ENCODE data around the gene SLC23A2.
"Not testable (repeated sequence)": the region's sequence is repeated elsewhere in the genome, so short reads cannot be mapped to it uniquely, and the experiment has no call there.

SLC23A2 gene

GRCh38 chr20:4880051-4880450 lies 121.3 kb downstream of the SLC23A2 start:
- no peak for TF ChIP-seq CTCF (IDR thresholded peaks at IDR 0.05; ENCODE audit: low read depth, low read length, missing control alignments)
- DNase-seq = no peak
- H3K4me3 ChIP-seq (ENCODE audit: low read depth, low read length) = no peak overlapping the region
- no peaks in the 10 kb centered on the region for H3K36me3 ChIP-seq (replicated peaks)
- H3K27ac ChIP-seq = no peak overlapping the region
- in situ Hi-C loops (cut with HindIII; ENCODE audit: low pct_ligation_motif_present, low sequenced_read_pairs) = no loop called here
- no peaks in the 10 kb centered on the region for H3K27me3 ChIP-seq (replicated peaks)

DNA sequence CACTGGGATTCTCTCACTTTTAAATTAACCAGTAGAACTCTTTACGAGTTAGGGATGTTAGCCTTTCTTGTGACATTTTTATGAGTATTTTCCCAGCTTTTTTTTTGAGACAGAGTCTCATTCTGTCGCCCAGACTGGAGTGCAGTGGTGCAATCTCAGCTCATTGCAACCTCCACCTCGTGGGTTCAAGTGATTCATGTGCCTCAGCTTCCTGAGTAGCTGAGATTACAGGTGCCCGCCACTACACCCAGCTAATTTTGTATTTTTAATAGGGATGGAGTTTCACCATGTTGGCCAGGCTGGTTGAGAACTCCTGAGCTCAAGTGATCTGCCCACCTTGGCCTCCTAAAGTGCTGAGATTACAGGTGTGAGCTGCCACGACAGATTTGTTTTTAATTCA lies 123.2 kb downstream of the SLC23A2 start:
- DNase-seq; H3K4me3 ChIP-seq (ENCODE audit: low read depth, low read length); H3K27ac ChIP-seq; H3K36me3 ChIP-seq (replicated peaks); H3K27me3 ChIP-seq (replicated peaks); in situ Hi-C loops (cut with HindIII; ENCODE audit: low pct_ligation_motif_present, low sequenced_read_pairs): not testable (repeated sequence)

DNA sequence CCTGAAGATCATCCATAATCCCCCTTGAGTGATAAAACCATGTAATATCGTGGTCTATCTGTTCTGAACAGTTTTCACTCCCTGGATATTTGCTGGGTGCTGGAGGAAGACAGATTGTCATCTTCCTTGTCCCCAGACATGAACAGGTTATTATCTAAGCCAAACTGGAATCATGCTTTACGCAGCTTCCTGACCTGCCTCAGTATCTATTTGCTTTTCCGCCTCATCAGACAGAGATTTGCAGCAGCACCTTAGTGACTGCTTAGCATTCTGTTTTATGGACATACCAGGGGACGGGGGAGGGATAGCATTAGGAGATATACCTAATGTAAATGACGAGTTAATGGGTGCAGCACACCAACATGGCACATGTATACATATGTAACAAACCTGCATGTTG lies 124.6 kb downstream of the SLC23A2 start:
- Histone ChIP-seq H3K27me3 (replicated peaks) (no peaks in the 10 kb centered on the region), H3K27ac (no peak overlapping the region), H3K36me3 (replicated peaks) (peaks cover 6% of the 10 kb centered on the region), H3K4me3 (ENCODE audit: low read depth, low read length) (no peak overlapping the region)
- DNase-seq = no peak
- in situ Hi-C loops (cut with HindIII; ENCODE audit: low pct_ligation_motif_present, low sequenced_read_pairs) = no loop called here
- TF ChIP-seq CTCF (IDR thresholded peaks at IDR 0.05; ENCODE audit: low read depth, low read length, missing control alignments) = no peak

DNA sequence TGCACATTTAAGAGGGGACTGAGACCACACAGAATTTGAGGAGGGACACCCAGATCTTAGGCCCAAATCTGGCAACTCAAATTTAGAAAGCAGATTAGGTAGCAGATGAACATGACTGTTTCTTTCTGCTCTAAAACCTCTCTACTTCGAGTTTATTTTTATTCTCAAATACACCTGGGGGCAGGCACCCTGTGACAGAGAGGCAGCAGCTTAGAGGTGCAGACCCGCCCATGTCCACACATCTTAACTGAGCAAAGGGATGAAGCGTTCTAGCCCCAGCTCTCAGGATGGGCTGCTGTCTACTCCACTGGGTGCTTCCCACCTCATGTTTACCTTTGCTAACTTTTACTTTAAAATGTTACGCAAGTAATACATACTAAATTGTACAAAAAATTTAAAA lies 125.0 kb downstream of the SLC23A2 start:
- Histone ChIP-seq H3K27me3 (replicated peaks) (no peaks in the 10 kb centered on the region), H3K27ac (no peak overlapping the region), H3K4me3 (ENCODE audit: low read depth, low read length) (no peak overlapping the region), H3K36me3 (replicated peaks) (peaks cover 6% of the 10 kb centered on the region)
- TF ChIP-seq CTCF (IDR thresholded peaks at IDR 0.05; ENCODE audit: low read depth, low read length, missing control alignments) = no peak
- in situ Hi-C loops (cut with HindIII; ENCODE audit: low pct_ligation_motif_present, low sequenced_read_pairs) = no loop called here
- DNase-seq = no peak

DNA sequence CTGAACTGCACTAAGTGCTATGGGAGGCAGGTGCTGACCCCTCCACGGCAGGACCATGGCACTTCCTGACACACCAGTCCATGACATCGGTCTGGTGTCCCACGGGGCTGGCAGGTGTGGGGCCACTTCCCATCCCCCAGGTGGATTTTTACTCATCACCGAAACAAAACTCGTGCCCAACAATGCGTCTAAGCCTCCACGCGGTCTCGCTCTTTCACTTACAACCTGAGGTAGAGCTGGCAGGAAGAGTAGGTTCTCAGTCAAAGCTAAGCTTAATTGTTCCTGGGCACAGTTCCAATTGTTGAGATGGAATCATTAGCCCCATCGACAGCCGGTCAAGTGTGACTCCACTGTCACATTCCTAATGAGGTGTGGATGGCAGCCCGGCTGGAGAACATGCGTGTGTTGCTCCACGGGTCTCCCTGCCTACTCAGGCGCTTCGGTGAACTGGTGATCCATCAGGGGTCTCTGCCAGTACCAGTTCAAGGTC lies 125.7 kb downstream of the SLC23A2 start:
- TF ChIP-seq CTCF (IDR thresholded peaks at IDR 0.05; ENCODE audit: low read depth, low read length, missing control alignments) = no peak
- no peak overlapping the region for H3K27ac ChIP-seq
- no peak for DNase-seq
- no peak overlapping the region for H3K4me3 ChIP-seq (ENCODE audit: low read depth, low read length)
- no peaks in the 10 kb centered on the region for H3K27me3 ChIP-seq (replicated peaks)
- H3K36me3 ChIP-seq (replicated peaks) = peaks cover 6% of the 10 kb centered on the region
- in situ Hi-C loops (cut with HindIII; ENCODE audit: low pct_ligation_motif_present, low sequenced_read_pairs) = no loop called here

GRCh38 chr20:4873396-4873795 lies 127.9 kb downstream of the SLC23A2 start:
- H3K27ac ChIP-seq = no peak overlapping the region
- in situ Hi-C loops (cut with HindIII; ENCODE audit: low pct_ligation_motif_present, low sequenced_read_pairs) = no loop called here
- H3K27me3 ChIP-seq (replicated peaks) = no peaks in the 10 kb centered on the region
- peaks cover 9% of the 10 kb centered on the region for H3K36me3 ChIP-seq (replicated peaks)
- H3K4me3 ChIP-seq (ENCODE audit: low read depth, low read length) = no peak overlapping the region
- TF ChIP-seq CTCF (IDR thresholded peaks at IDR 0.05; ENCODE audit: low read depth, low read length, missing control alignments) = no peak
- no peak for DNase-seq
